ENCODE data around the gene OLFML1.

DNA sequence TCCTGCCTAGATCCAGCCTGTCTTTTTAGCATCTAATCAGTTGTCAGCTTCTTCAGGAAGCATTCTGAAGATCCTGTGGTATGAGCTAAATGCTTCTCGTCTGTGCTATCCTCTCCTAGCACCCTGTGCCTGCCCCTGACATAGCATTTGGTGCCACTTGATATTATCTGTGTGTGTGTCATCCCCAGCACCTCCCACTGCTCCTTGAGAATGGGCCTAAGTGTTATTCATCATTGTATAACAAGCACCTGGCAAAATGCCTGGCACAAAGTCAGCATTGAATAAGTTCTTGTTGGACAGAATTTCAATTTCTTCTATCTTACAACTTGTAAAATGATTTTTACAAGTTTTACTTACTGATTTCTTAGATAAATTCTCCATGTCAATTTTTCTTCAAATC lies 28.1 kb upstream of the OLFML1 start:
- TF ChIP-seq ZNF121 (tag by site-specific recombination; IDR thresholded peaks at IDR 0.05) = no peak
- TF ChIP-seq ZNF510 (tag by site-specific recombination; IDR thresholded peaks at IDR 0.05; ENCODE audit: insufficient replicate concordance) = no peak
- no peak for TF ChIP-seq SCRT2 (tag by site-specific recombination; IDR thresholded peaks at IDR 0.05)
- TF ChIP-seq, protein P1, sequence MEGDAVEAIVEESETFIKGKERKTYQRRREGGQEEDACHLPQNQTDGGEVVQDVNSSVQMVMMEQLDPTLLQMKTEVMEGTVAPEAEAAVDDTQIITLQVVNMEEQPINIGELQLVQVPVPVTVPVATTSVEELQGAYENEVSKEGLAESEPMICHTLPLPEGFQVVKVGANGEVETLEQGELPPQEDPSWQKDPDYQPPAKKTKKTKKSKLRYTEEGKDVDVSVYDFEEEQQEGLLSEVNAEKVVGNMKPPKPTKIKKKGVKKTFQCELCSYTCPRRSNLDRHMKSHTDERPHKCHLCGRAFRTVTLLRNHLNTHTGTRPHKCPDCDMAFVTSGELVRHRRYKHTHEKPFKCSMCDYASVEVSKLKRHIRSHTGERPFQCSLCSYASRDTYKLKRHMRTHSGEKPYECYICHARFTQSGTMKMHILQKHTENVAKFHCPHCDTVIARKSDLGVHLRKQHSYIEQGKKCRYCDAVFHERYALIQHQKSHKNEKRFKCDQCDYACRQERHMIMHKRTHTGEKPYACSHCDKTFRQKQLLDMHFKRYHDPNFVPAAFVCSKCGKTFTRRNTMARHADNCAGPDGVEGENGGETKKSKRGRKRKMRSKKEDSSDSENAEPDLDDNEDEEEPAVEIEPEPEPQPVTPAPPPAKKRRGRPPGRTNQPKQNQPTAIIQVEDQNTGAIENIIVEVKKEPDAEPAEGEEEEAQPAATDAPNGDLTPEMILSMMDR (tag by site-specific recombination; IDR thresholded peaks at IDR 0.05) = no peak
- TF ChIP-seq ZEB2 (tag by site-specific recombination; IDR thresholded peaks at IDR 0.05) = no peak

Measured in HEK293 (cell line).